ENCODE data around the gene TMEM182.

The TMEM182 gene

GRCh38 chr2:102749938-102750337, 11.9 kb upstream of the TMEM182 start:
- Histone ChIP-seq H3K27ac (no peak overlapping the region), H3K4me3 (no peak overlapping the region)
- no peak for DNase-seq (ENCODE audit: low spot score)
- TF ChIP-seq CTCF (IDR thresholded peaks at IDR 0.05) = no peak

GRCh38 chr2:102753563-102754159, 8.2 kb upstream of the TMEM182 start:
- Histone ChIP-seq H3K4me3 (no peak overlapping the region), H3K27ac (no peak overlapping the region)
- DNase-seq (ENCODE audit: low spot score) = no peak
- peak; percentile 60 for TF ChIP-seq CTCF (IDR thresholded peaks at IDR 0.05)

- H3K4me3 ChIP-seq = no peak overlapping the region
- no peak for DNase-seq (ENCODE audit: low spot score)
- no peak for TF ChIP-seq CTCF (IDR thresholded peaks at IDR 0.05)
Measured at GRCh38 chr2:102754456-102755145, 7.2 kb upstream of the TMEM182 start.

GRCh38 chr2:102755284-102755683, 6.5 kb upstream of the TMEM182 start:
- H3K27ac ChIP-seq = no peak overlapping the region
- no peak for TF ChIP-seq CTCF (IDR thresholded peaks at IDR 0.05)
- no peak for DNase-seq (ENCODE audit: low spot score)
- no peak overlapping the region for H3K4me3 ChIP-seq

More at GRCh38 chr2:102754456-102755145, 7.2 kb upstream of the TMEM182 start:
- no peak overlapping the region for H3K27ac ChIP-seq

- H3K27ac ChIP-seq = no peak overlapping the region
- DNase-seq (ENCODE audit: low spot score) = no peak
- no peak for TF ChIP-seq CTCF (IDR thresholded peaks at IDR 0.05)
- H3K4me3 ChIP-seq = no peak overlapping the region
Measured at GRCh38 chr2:102758439-102758838, 3.4 kb upstream of the TMEM182 start.

- DNase-seq (ENCODE audit: low spot score) = no peak
- Histone ChIP-seq H3K27ac (no peak overlapping the region), H3K4me3 (no peak overlapping the region)
- TF ChIP-seq CTCF (IDR thresholded peaks at IDR 0.05) = no peak
Measured at GRCh38 chr2:102764083-102764482, 2.3 kb downstream of the TMEM182 start.

GRCh38 chr2:102765061-102765460, 3.2 kb downstream of the TMEM182 start:
- TF ChIP-seq CTCF (IDR thresholded peaks at IDR 0.05) = no peak
- Histone ChIP-seq H3K4me3 (no peak overlapping the region), H3K27ac (no peak overlapping the region)
- DNase-seq (ENCODE audit: low spot score) = no peak
